GM19397 (cell line): ENCODE data around the gene C1orf174.

Experiments used
- ATAC-seq: cut with Tn5 transposase; IDR thresholded peaks from one replicate; pipeline ENCODE4 v1.9.1; 2021; ENCODE audit warnings: mild to moderate bottlenecking, moderate library complexity; ENCODE audit not compliant: unreplicated experiment

Gene C1orf174

DNA sequence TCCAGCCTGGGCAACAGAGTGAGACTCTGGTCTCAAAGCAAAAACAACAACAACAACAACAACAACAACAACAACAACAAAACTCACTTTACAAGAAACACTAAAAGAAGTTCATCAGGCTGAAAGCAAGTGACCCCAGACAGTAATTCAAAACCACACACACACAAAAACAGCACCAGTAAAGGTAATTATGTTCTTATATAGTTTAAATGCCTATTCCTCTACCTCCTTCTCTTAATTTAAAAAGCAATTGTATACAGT lies 1.7 kb downstream of the C1orf174 start:
- ATAC-seq = no peak

DNA sequence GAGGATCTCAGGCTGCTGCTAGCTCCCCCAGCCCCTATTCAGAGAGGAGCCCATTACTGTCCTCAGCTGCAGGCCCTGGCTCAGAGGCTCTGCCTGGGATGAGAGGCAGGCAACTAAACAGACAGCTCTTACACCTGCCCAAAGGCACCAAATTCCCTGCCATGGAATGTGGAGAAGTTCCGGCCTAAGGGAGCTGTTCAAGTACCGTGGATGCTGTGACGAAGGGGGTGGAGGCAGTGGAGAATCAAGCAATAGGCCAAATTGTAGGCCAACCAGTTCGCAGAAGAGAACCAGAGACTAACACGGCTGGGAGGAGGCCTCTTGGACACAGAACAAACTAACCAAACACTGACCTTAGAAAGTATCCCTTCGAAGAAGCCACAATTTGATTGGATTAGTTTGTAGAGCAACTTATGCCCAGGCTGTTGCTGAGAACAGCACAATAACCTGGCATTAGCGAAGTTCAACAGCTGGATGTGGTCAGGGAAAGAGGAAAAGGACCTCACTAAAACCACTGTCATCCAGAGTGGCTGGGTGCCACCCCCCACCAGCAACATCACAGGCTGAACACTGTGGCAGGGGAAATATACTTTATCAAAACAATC lies 3.6 kb downstream of the C1orf174 start:
- no peak for ATAC-seq

DNA sequence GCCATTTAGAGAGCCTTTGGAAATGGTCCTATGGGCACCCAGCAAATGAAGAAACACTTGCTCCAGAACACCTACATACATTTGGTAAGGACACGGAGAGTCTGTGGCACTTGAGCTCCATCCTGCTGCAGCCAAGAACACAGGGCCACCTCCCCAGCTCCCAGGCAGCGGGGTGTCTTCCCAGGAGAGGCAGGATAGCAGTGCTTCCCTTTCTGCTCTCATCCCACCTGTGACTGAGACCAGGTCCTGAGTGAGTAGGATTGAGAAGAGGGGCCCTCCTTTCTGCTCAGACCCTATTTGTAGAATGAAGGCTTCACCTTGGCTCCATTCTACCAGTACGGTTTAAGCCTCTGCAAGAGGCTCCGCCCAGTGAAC lies 4.1 kb downstream of the C1orf174 start:
- ATAC-seq = no peak

DNA sequence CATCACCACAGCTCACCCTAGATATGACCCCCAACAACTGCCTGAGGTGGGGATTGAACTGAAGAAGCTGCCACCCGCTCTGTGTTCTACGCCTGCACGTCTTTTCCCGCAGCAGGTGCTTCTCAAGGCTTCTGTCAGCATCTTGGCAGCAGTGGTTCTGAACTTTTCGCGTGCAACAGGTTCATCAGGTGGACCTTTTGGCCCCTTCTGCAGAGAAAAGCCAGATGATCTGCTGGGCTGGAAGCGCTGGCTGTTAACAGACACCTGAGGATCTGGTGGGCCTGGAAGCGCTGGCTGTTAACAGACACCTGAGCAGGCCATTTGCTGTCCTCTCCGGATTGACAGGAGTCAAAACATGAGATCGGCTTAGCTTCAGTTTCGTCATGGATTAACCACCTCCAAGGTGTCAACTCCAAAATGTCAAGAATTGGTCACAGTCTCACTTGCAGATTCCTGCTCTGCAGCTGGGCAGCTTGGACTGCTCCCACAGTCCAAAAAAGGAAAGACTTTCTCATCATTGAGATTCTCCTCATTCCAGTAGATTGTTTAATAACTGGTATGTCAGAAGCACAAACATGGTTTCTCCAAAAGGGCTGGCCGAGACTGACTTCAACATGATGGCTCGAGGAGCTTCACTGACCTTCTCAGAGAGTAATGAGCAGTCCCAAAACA lies 4.7 kb downstream of the C1orf174 start:
- no peak for ATAC-seq

DNA sequence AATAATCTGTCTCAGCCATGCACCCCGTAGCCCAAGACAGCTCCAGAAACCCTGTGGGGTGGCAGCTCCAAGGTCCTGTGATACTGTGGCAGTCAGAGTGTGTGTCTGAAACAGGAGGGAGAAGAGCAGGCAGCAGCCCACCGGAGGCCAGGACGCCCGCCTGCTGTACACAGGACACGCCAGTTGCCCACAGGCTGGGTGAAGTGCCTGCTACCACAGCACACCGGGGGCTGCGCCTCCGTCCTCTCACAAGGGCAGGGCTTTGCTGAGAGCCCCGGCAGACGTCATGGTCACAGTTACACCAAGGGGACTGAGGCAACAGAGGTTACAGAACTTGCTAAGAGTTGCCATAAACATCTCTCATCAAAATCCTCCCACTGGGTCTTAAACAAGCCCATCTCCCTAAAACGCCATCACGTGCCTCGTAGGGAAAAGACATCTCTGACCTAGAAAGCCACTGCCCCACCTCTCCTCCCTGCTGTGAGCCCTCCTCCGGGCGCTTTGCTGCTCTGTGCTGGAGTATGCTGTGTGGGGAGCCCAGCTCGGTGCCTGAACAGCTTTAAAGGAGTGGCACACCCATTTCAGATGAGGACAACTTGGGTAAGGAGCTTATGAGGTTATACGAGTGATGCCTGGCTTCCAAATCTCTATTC lies 5.3 kb downstream of the C1orf174 start:
- ATAC-seq = no peak

DNA sequence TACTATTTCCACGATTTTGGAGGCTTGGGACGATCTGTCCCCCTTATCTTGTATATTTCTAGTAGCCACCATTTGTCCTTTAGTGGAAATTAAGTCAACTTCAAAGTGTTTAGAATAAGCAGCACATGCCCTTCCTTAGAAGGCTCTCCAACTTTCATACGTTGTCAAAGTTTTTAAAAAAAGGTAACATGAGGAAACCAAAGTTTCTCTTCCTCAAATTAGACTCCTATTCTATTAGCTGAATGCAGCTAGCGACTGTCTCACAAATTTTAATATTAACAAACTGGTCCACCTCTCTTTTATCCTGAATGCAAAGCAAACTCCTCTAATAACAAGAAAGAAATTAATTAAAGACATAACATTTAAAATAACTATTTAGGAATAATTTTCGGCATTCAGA lies 6.9 kb downstream of the C1orf174 start:
- no peak for ATAC-seq

DNA sequence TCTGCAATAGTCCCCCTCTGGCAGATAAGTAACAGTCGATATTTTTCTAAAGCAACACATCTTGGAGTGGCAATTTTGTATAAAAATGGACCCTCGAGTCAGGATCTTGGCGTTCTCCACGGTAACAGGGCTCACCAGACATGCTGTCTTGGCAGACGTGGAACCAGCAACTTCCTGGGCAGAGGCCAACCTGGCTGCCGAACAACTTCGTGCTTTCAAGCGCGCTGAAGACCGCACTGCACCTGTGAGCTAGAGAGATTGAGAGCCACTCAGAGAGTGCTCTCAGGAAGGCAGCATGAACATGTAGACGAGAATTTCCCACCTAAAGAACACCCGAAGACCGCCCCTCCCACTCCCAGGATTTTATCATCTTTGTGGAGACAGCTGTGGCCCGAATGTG lies 7.3 kb downstream of the C1orf174 start:
- ATAC-seq = no peak

DNA sequence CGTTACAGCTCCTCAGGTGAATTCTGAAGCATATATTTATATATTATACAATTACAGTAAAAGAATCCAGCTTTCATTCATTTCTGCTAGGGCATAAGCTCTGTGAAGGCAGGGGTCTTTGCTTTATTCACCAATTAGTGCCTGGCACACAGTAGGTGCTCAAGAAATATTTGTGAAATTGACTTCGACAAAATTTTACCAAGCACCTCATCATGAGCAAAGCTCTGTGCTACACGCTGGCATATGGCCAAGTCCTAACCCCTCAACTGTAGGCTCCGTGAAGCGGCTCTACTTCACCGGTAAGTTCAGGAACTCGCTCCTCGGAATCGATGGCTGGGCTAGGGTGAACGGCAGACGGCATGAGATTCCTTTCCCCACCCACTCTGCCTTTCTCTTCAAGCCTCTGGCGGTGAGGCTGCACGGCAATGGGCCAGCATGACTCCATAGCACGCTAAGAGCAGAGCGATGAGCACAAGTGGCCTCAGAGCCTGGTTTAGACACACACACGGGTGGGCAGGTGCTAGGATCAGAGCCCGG lies 8.7 kb downstream of the C1orf174 start:
- ATAC-seq = no peak

DNA sequence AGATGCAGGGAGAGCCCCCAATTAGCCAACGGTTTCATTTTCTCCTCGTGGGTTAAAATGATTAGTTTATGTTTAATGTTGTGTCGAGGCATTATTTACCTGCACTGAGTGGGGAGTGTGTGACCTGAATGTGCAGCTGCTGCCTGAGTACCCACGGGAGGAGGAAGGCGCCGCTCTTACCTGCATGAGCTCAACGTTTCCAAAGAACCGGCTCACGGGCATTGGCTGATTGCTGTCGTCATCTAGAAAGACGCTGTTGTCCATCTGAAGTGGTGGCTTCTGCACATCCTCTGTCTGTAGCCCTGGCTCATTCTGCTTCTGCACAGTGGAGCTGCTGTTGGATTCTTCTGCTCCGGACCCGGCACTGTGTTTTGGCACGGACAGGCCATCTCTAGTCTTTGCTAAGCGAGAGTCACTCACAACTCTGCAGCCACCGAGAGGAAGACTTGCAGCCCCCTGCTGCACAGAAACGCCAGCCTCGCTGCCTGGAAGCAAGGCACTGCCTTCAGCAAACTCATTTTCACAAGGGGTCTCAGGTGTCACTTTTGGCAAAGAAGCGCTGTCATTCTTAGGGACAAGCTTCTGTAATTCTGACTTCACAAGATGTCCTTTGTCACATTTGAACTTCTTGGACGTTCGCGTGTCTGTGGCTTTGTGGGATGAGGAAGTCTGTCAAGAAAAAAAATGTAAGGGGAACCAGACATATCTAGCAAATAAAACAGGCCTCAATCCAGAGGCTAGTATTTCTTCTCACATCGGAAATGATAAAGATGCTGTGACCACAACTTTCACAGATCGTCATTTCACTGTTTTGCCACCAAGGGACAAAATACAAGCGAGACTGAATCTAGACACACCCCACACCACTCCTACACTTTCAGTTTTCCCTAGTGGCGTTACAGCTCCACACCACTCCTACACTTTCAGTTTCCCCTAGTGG lies 9.4 kb downstream of the C1orf174 start:
- no peak for ATAC-seq

DNA sequence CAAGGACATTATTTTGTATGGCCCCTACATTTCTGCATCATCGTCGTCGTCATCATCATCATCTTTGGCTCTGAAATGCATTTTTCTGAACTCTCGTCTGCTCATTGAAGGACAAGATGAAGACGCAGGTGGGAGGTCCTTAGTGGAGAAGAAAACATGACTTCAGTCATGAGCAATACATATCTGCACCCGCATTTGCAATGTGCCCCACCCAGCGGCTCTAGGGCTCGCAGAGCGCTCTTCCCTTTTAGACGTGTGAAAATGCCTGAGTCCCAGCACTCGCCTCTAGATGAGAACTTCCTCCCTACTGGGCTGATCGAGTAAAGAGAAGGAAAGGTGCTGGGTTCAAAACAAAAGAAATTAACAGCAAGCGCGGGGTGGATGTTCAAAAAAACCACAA lies 10.1 kb downstream of the C1orf174 start:
- no peak for ATAC-seq

DNA sequence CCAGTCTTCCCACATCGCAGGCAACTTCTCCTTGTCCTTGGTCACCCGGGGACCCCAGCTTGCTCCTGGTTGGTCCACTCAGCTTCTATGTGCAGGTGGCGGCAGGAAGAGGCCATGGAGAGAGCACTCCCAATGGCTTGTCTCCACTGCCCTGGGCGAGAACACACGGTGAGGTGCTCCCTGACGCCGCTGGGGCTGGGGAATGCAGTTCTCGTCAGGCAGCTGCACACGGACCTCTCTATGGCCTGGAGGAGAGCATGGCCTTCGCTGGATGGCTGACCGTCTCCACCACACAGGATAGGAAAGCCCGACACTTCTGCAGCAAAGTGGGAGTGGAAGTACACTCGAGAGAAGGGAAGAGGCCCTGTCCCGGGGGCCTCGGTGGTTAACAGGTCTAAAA lies 11.8 kb downstream of the C1orf174 start:
- no peak for ATAC-seq

DNA sequence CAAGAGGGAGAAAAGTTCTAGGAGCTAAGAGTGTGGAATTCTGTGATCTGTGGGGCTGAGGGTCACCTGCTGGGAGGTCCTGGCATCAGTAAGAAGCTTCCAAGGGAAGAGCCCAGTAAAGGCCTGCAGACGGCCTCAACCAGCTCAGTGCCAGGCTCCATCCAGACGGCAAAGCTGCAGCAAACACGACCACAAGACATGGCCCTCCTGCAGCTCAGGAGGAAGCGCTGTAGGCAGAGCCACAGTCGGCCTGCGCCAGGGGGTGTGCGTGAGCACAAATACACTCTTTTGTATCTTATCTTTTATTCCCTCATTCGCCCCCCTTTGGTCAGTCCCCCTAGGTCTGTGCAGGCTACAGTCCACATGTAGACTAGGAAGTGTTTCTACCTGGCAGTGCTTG lies 13.4 kb downstream of the C1orf174 start:
- no peak for ATAC-seq

DNA sequence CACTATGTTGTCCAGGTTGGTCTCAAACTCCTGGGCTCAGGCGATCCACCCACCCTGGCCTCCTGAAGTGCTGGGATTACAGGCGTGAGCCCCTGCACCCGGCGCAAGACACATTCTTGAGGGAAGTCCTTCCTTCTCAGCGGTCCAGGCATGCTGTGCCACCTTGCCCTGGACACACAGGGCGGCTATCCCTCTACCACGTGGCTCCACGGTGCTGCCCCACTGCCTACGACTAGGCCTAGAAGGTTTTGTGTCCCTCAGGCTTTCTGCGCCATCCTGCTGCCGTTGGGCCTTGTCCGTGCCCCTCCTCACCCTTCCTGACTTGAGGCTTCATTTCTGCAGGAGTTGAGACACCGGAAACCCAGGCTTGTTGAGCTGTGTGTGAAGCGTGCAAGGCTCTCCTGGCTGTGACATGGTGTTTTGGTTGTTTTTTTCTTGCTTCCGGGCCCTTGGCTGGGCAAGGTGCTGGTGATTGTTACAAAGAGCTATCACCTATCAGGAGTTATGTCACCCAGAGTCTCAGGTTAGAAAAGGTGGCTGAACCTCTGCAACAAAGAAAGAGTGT lies 13.9 kb downstream of the C1orf174 start:
- ATAC-seq = no peak

DNA sequence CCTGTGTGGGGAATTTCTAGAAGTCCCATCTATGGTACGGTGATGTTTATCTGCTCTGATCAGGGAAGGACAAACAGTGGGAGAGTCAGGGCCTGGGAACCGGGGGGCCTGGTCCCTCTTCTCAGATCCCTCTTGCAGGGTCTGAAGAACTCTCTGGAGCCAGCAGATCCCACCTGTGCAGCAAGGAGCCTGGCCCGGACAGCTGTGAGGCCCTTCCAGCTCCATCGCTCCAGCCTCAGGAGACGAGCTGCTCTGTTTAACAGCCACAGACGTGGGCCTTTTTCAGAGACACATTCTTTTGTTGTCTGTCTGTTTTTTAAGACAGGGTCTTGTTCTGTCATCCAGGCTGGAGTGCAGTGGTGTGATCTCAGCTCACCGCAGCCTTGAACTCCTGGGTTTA lies 14.5 kb downstream of the C1orf174 start:
- ATAC-seq = no peak

DNA sequence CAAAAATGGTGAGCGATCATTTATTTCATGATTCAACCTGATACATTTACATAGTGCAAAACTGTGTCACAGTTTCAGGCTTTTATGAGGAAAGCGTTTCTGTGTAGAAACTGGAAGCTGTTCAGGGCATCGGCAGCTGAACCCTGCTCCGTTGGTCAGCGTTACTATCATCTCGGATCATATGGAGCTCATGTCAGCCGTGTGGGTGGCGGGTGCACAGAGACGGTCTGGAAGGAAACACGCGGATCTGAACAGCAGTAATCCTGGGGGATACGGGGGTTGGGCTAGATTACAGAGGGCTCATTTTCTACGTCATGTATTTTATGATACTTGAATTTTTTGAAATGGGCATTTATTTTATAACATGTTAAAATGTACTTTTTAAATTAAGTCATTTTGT lies 15.1 kb downstream of the C1orf174 start:
- no peak for ATAC-seq

DNA sequence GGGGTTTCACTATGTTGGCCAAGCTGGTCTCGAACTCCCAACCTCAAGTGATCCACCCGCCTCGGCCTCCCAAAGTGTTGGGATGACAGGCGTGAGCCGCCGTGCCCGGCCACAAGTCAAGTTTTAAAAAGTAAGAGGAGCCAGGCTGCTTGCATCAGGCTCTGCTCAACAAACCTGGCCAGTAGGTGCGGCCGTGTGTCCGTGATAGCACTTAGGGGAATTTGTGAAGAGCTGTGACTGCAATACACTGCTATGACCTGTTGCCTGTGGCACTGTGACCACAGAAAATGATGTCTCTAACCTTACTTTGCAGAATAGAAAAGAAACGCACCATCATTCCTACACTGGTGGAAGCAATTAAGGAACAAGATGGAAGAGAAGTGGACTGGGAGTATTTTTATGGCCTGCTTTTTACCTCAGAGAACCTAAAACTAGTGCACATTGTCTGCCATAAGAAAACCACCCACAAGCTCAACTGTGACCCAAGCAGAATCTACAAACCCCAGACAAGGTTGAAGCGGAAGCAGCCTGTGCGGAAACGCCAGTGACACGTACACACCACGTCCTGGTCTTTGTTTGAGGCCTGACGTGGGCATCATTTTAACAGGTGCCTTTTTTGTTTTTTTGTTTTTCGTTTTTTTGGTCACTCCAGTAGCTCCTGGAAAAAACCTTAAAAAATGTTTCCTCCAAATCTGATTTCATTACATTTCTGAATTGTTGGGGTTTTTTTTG lies 16.7 kb downstream of the C1orf174 start:
- no peak for ATAC-seq

DNA sequence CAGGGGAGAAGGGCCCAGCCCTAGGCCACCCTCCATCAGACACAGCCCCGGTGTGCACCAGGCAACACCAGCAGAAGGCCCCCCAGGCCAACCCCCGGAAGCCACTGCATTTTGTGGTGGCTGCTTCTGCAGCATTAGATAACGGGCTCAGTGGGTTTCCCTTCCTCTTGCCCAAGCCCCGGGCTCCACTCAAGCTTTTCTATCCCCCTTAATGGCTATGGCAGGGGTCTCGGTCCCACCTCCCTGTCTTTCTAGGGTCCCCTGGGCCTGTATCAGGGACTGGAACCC lies 18.9 kb downstream of the C1orf174 start:
- no peak for ATAC-seq

DNA sequence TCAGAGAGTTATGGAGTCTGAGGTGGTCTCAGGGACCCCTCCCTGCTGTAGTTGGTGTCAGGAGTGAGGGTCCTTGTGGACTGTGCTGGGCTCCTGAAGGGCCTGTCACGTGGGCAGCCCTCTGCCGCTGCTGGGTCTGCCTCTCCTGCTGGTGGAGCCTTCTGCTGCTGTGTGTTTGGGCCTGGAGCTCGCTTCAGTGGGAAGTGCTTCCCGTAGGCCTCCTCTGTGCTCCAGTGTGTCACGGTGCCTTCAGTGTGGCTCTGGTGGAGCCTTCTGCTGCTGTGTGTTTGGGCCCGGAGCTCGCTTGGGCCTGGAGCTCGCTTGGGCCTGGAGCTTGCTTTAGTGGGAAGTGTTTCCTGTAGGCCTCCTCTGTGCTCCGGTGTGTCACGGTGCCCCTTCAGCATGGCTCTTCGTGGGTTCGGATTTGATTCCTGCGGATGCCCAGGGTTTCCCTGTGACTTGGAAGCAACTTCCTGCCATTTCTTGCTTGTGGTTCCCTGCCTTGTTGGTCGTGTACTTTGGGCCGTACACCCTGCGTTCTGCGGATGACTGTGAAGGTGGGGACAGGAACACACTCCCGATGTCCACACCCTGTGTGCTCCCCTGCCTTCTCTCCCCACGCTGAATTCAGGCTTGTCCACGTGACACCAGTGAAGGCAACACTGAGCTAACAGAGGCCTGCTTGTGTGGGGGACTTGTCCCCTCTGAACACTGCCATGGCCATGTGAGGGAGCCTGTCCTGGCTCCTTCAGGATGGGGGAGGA lies 19.5 kb downstream of the C1orf174 start:
- ATAC-seq = no peak

DNA sequence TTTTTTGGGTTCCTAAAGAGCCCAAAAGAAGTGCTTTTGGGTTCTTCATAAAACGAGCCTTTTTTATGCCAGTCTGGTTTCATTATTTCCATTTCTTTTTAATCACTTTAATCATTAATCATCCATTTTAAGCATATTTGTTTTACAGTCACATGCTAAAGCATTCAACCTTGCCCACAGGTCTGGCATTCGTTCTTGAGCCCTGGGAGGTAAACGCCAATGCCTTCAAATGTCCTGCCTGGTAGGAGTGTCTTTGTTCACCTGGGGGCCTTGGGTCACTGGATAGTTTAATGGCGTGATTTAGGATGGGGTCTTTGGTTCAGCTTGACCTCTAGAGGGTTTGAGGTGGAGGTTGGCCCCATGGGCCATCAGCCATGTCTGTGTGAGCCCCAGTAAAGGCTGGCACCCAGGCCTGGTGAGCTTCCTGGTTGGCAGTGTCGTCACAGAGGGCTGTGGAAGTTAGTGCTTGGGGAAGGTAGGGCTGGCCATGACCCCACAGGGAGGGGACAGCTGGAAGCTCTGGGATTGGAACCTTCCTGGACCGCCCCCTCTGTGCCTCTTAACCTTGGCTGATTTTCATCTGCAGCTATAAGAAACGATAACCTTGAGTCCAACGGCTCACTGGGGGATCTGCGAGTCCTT lies 20.2 kb downstream of the C1orf174 start:
- ATAC-seq = no peak

DNA sequence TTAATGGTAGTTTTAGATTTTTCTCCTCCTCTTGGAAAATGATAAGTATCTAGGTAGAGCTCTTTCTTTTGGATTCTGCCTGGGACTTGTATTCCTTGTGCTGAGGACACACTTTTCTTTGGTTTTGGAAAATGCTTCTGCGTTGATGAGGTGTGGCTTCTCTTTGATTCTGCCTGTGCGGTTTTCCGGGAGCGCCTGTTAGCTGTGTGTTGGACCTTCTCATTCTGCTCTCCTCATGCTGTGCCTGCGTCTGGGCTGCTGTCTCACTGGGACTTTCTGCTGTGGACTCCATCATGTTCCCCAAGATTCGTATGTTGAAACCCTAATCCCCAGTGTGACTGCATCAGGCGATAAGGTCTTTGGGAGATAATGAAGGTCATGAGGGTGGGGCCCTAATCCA lies 21.0 kb downstream of the C1orf174 start:
- ATAC-seq = no peak
